Erythroblast (primary cell): ENCODE data around the gene REV3L.

Experiments used
- GATA1 ChIP-seq: IDR thresholded peaks from 2 replicates; pipeline ENCODE4 v1.6.1; 2011; ENCODE audit warnings: low read depth, mild to moderate bottlenecking, control low read depth, low read length, moderate library complexity
- POLR2A ChIP-seq: IDR thresholded peaks from 2 replicates; pipeline ENCODE4 v1.6.1; 2011; ENCODE audit warnings: mild to moderate bottlenecking, low read length

GRCh38 chr6:111478064-111478476 is 4.9 kb downstream of the REV3L start:
- TF ChIP-seq POLR2A (no peak), GATA1 (no peak)
